ENCODE results near the gene ATAD1.
"Not testable (repeated sequence)": the region's sequence is repeated elsewhere in the genome, so short reads cannot be mapped to it uniquely, and the experiment has no call there.

Gene ATAD1, protein sequence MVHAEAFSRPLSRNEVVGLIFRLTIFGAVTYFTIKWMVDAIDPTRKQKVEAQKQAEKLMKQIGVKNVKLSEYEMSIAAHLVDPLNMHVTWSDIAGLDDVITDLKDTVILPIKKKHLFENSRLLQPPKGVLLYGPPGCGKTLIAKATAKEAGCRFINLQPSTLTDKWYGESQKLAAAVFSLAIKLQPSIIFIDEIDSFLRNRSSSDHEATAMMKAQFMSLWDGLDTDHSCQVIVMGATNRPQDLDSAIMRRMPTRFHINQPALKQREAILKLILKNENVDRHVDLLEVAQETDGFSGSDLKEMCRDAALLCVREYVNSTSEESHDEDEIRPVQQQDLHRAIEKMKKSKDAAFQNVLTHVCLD

DNA sequence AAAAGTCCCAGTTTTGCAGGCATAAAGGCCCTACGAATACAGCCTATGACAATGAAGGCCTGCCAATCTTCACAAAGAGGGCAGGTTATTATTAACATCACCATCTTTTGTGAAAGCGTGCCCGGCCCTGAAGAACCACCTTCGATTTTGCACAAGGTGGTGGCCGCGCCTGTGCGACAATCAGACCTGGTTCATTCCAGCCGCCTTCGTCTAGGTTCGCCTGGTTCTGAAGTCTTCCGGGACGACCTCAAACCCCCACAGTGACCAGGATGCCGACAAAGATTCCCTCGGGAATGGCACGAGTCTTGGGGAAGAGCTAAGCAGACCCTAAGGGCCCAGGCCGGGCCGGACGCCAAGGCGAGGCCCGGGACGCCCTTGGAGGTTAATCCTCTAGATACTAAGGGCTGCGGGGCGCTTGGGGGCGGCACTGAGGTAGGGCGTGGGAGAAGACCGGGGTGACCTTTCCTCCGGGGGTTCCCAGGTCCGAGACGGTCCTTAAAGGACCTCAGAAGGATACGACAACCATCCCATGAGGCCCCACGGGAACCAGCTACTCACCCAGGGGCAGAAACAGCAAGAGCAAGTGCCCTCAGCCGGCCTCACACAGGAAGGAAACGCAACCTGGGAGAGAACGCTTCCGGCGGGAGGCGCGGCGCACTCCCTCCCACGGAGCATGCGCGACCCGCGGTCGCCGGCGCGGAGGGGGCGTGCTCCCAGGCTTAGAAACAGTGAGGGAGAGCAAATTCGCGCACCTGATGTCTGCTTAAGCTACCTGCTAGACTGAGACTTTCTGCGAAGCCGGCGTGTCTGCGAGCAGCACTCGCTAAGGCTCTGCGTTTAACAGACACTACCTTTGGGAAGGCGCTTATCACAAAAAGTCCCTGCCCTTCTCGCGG, at the start of gene ATAD1:
ATAD1 (minus strand) TSS at position 618 of the 896 bp plus-strand sequence. CDS start 3,627 bp downstream, outside the sequence.
- H3K27me3 Mint-ChIP-seq: no peaks in the 10 kb centered on the region
- H3K9me3 Mint-ChIP-seq: no peaks in the 10 kb centered on the region
- ATAC-seq: peak; percentile 92
- H3K4me1 Mint-ChIP-seq: peaks cover 34% of the 10 kb centered on the region
- peak within 1 kb of the TSS; percentile 92 to 97 for H3K27ac Mint-ChIP-seq
- H3K4me3 Mint-ChIP-seq: peak within 1 kb of the TSS; percentile 93 to 94
- DNase-seq: peak; percentile 87 to 90

DNA sequence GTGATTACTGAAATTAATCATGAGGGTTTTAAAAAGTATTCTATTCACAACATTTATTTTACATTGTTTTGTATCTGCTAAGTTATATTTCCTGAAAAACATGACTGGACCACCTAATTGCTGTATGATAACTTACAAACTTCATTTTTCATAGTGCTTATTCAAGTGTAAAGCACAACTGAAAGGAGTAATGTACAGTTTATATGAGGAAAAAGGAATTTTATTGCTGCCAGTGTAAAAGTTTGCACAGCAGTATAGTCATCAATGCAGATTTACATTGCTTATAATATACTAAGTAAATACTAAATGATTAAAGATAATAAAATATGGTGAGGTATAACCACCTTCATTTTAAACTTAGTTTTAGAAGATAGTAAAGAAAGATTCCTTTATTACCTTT, 49.4 kb upstream of the ATAD1 start:
- H3K27ac Mint-ChIP-seq: no peak overlapping the region
- peak overlapping the region; percentile 97 to 98 for H3K4me3 Mint-ChIP-seq
- DNase-seq (no peak), ATAC-seq (no peak)
- no peaks in the 10 kb centered on the region for H3K27me3 Mint-ChIP-seq
- no peaks in the 10 kb centered on the region for H3K9me3 Mint-ChIP-seq
- H3K4me1 Mint-ChIP-seq: peaks cover 30% of the 10 kb centered on the region

DNA sequence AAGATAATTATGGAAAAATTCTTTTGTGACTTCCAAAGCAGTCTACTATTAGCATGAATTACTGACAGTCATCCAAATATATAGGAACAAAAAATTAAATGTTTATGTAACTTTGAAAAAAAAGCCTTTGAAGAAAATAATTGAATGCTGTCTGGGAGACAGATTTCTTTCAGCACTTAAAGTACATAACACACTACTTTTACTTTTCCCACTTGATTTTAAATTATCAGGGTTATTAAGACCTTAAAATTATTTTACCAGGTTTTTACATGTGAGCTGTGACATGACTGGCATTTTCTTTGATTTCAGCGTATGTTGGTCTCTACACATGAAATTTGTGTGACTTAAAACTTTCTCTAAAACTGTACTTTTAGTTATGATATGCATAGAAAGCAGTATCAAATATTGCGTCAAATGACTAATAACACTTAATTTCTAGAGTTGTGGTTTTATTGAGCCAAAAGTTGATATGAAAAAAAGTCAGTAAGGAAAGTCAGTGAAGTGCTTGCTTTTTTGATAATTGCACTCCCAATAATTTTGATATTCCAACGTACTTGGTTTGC, 48.5 kb upstream of the ATAD1 start:
- H3K27me3 Mint-ChIP-seq: no peaks in the 10 kb centered on the region
- peak overlapping the region in 1 of 2 donors; percentile 35 for H3K27ac Mint-ChIP-seq
- ATAC-seq: no peak

DNA sequence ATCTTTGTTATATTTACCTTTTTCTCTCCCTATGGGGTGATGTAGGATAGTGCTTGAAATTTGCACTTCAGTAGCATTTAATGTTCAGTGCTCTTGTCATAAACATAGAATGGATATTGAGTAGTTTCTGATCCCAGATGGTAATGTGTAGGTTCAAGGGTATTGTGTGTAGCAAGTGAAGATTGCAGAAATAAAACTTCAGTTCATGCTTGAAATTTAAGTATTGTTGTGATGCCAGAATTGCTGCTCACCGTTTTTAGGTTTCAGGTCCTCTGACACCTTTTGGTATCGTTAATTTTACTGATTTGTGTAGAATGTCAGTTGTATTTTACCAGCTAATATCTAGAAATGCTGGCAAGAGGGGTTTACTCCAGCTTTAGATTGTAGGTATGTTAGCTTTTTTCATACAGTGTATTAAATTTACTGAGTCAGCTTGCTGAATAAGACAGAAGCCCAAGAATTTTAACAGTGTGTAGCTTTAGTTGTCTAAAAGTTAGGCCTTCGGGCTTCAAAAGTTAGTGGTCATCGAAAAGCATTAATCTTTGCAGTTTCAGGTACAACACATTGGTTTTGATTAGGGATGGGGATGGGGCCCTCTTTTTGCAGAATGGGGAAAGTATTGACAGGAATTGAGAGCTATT, 47.3 kb upstream of the ATAD1 start:
- peak overlapping the region; percentile 90 to 98 for H3K27ac Mint-ChIP-seq
- DNase-seq (no peak), ATAC-seq (no peak)
- no peaks in the 10 kb centered on the region for H3K27me3 Mint-ChIP-seq
- peaks cover 33% of the 10 kb centered on the region for H3K4me1 Mint-ChIP-seq
- H3K4me3 Mint-ChIP-seq: peak overlapping the region; percentile 97 to 98
- no peaks in the 10 kb centered on the region for H3K9me3 Mint-ChIP-seq

More for the DNA sequence above, 48.5 kb upstream of the ATAD1 start:
- Mint-ChIP-seq H3K9me3 (no peaks in the 10 kb centered on the region), H3K4me3 (peak overlapping the region; percentile 97 to 98), H3K4me1 (peaks cover 32% of the 10 kb centered on the region)
- no peak for DNase-seq

DNA sequence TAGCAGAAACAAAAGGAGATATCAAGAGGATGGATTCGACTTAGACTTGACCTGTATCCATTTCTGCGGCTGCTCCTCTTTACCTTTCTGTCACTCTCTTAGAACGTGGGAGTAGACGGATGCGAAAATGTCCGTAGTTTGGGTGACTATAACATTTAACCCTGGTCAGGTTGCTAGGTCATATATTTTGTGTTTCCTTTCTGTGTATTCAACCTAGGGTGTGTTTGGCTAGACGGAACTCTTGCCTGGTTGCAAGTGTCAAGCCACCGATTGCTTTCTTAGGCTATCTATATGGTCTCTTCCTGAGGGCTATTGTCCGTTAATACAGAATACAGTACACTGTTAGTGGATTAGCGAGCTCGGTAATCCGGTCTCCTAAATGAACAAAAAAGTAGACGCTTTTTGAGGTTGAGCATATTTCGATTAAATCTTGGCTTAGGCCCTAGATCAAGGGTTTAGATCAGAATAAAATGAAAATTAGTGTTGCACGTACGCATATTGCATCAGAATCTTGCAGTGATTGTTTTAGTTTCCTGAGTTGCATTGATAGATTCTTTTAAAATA, 46.6 kb upstream of the ATAD1 start:
- H3K27me3 Mint-ChIP-seq: no peaks in the 10 kb centered on the region
- DNase-seq (no peak), ATAC-seq (no peak)
- H3K9me3 Mint-ChIP-seq: no peaks in the 10 kb centered on the region
- peak overlapping the region; percentile 90 to 98 for H3K27ac Mint-ChIP-seq
- peaks cover 36% of the 10 kb centered on the region for H3K4me1 Mint-ChIP-seq
- H3K4me3 Mint-ChIP-seq: peak overlapping the region; percentile 97 to 98

DNA sequence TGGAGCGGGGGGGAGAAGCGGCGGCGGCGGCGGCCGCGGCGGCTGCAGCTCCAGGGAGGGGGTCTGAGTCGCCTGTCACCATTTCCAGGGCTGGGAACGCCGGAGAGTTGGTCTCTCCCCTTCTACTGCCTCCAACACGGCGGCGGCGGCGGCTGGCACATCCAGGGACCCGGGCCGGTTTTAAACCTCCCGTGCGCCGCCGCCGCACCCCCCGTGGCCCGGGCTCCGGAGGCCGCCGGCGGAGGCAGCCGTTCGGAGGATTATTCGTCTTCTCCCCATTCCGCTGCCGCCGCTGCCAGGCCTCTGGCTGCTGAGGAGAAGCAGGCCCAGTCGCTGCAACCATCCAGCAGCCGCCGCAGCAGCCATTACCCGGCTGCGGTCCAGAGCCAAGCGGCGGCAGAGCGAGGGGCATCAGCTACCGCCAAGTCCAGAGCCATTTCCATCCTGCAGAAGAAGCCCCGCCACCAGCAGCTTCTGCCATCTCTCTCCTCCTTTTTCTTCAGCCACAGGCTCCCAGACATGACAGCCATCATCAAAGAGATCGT, 46.0 kb upstream of the ATAD1 start:
- DNase-seq (peak; percentile 51 to 52), ATAC-seq (peak; percentile 4)
- H3K9me3 Mint-ChIP-seq, H3K27me3 Mint-ChIP-seq: not testable (repeated sequence)
- Mint-ChIP-seq H3K4me1 (peaks cover 32% of the 10 kb centered on the region), H3K27ac (peak overlapping the region; percentile 90 to 98), H3K4me3 (peak overlapping the region; percentile 97 to 98)

DNA sequence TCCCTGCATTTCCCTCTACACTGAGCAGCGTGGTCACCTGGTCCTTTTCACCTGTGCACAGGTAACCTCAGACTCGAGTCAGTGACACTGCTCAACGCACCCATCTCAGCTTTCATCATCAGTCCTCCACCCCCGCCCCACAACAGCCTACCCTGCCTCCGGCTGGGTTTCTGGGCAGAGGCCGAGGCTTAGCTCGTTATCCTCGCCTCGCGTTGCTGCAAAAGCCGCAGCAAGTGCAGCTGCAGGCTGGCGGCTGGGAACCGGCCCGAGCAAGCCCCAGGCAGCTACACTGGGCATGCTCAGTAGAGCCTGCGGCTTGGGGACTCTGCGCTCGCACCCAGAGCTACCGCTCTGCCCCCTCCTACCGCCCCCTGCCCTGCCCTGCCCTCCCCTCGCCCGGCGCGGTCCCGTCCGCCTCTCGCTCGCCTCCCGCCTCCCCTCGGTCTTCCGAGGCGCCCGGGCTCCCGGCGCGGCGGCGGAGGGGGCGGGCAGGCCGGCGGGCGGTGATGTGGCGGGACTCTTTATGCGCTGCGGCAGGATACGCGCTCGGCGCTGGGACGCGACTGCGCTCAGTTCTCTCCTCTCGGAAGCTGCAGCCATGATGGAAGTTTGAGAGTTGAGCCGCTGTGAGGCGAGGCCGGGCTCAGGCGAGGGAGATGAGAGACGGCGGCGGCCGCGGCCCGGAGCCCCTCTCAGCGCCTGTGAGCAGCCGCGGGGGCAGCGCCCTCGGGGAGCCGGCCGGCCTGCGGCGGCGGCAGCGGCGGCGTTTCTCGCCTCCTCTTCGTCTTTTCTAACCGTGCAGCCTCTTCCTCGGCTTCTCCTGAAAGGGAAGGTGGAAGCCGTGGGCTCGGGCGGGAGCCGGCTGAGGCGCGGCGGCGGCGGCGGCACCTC, 45.3 kb upstream of the ATAD1 start, which contains the start of the genes KLLN and PTEN:
KLLN (minus strand) TSS at position 481 of the 891 bp plus-strand sequence. CDS start 1,046 bp downstream, outside the sequence.
PTEN (plus strand) TSS at position 573 of the 891 bp plus-strand sequence. CDS start 845 bp downstream, outside the sequence.
- H3K9me3 Mint-ChIP-seq: no peaks in the 10 kb centered on the region
- ATAC-seq: peak; percentile 74
- peak within 1 kb of the TSS; percentile 96 to 98 for H3K27ac Mint-ChIP-seq
- peak within 1 kb of the TSS; percentile 97 to 98 for H3K4me3 Mint-ChIP-seq
- H3K27me3 Mint-ChIP-seq: no peaks in the 10 kb centered on the region
- peak; percentile 87 to 88 for DNase-seq
- peaks cover 25% of the 10 kb centered on the region for H3K4me1 Mint-ChIP-seq

DNA sequence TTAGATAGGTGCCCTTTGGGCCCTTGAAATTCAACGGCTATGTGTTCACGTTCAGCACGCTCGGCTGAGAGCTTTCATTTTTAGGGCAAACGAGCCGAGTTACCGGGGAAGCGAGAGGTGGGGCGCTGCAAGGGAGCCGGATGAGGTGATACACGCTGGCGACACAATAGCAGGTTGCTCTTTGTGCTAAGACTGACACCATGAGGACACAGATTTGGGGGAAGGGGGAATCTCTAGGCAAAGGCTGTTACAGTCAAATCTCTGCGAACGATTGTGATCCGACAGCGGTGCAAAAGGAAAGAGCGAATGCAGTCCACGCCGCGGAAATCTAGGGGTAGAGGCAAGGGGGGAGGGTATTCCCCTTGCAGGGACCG, 44.6 kb upstream of the ATAD1 start:
- DNase-seq (no peak), ATAC-seq (peak; percentile 56)
- H3K4me1 Mint-ChIP-seq: peaks cover 24% of the 10 kb centered on the region
- peak overlapping the region; percentile 92 to 96 for H3K27ac Mint-ChIP-seq
- peak overlapping the region; percentile 97 to 98 for H3K4me3 Mint-ChIP-seq
- H3K9me3 Mint-ChIP-seq: no peaks in the 10 kb centered on the region
- H3K27me3 Mint-ChIP-seq: no peaks in the 10 kb centered on the region

DNA sequence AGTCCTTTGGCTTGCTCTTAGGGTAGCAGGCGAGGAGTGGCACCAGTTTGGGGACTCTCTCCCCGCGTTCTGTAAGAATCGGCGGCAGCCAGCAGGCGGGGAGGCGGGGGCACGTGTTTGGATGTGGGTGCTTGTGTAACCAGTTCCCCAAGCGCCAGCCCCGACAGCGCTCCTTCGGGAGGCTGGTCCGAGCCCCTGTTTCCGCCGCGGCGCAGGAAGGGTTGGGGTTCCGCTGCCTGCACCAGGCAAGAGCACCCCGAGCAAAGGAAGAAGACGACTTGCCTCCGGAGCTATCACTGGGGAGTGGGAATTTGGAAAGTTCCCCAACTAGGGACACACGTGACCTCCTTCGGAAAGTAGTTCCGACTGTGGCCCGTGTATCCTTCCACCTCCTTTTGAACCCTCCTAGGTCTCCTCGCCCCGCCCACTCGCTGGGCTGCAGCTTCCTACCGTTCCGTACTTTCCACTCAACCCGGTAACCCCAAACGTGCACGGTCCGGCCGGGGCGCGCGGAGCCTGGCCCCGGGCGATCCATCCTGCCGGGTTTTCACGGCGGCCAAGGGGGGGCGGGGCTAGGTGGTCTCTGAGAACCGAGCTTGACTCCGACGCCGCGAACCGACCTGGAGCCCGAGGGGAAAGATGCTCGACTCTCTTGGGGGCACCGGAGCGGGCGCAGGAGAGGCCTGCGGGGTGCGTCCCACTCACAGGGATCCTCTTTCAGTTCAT, 44.1 kb upstream of the ATAD1 start:
- peak overlapping the region; percentile 97 to 98 for H3K4me3 Mint-ChIP-seq
- H3K27me3 Mint-ChIP-seq: no peaks in the 10 kb centered on the region
- ATAC-seq (peak; percentile 71), DNase-seq (peak; percentile 95)
- H3K27ac Mint-ChIP-seq: peak overlapping the region; percentile 92 to 96
- peaks cover 24% of the 10 kb centered on the region for H3K4me1 Mint-ChIP-seq
- no peaks in the 10 kb centered on the region for H3K9me3 Mint-ChIP-seq

DNA sequence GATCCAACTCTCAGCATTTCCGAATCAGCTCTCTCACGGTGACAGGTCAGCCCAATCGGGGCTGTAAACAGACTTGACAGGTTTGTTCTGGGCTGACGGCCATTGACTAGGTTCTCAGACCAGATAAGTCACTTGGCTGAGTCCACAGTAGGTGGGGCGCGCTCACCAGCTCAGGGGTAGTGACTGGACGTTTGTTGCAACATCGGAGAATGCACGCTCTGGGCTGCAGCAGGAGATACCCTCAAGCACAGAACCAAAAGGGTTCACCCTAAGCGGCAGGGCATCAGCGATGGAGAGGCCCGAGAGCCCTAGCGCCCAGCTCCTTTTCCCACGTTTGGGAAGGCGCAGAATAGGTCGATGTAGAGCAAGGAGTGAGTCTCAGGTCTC, 43.5 kb upstream of the ATAD1 start:
- peaks cover 20% of the 10 kb centered on the region for H3K4me1 Mint-ChIP-seq
- H3K27ac Mint-ChIP-seq: peak overlapping the region in 1 of 2 donors; percentile 92
- no peaks in the 10 kb centered on the region for H3K9me3 Mint-ChIP-seq
- H3K4me3 Mint-ChIP-seq: peak overlapping the region; percentile 97 to 98
- H3K27me3 Mint-ChIP-seq: no peaks in the 10 kb centered on the region
- ATAC-seq: peak; percentile 1
- DNase-seq: no peak

DNA sequence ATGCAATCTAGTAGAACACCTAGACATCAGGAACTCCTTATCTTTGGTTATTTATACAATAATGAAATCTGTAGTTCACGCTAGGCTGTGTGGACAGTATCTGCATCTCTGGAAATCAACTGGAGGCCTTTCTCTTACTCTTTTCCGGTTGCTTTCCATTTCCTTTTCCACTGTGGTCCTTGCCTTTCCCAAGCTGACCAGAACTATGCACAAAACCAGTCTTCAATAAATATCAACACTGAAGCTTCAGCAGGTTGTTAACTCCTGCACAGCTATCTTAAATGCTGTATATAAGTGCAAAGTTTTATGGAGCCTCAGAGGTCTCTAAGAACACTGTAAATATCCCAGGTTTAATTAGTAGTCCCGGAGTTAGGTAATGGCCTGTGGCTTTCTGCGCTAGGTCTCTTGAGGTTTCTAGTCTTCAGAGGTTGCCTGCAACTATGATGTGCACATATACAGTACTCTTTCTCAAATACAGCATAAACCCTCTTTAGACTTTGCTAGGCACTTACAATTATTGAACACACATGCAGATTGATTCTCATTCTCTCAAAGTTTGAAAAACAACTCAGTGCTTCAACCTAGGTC, 42.9 kb upstream of the ATAD1 start:
- peak overlapping the region; percentile 97 to 98 for H3K4me3 Mint-ChIP-seq
- no peak overlapping the region for H3K27ac Mint-ChIP-seq
- no peaks in the 10 kb centered on the region for H3K9me3 Mint-ChIP-seq
- ATAC-seq: no peak
- DNase-seq: no peak
- H3K27me3 Mint-ChIP-seq: no peaks in the 10 kb centered on the region
- peaks cover 19% of the 10 kb centered on the region for H3K4me1 Mint-ChIP-seq

DNA sequence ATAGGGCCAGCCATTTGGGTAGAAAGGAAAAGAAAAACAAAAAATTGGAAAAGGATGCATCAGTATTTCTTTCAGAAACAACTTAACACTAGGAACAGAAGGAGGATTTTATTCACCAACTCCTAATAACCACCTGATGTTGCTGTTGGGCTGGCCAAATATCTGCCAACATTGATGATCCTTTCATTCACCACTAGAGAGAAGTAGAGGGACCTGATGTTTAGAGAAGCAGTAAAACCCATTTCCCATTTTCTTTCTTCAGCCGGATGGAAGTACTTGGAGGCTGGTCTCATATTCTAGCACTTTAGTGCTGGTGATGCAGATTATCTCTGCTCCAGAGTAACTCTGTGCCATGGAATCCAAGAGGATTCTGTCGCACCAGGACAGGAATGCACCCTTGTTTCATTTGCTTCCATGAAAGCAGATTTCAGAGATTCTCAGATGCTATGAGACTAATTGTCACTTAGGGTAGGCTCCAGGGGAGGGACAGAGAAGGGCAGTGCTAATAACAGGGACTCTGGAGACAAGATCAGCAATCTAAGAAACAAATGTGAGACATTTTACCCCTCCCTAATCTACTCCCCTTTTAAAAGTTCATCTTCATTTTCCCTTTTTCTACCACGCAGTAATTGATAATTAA, 42.2 kb upstream of the ATAD1 start:
- Mint-ChIP-seq H3K27me3 (no peaks in the 10 kb centered on the region), H3K9me3 (no peaks in the 10 kb centered on the region), H3K4me3 (no peak overlapping the region), H3K4me1 (peaks cover 19% of the 10 kb centered on the region), H3K27ac (no peak overlapping the region)
- DNase-seq: peak in 1 of 2 donors; percentile 19
- no peak for ATAC-seq

Data from stimulated activated naive CD8-positive, alpha-beta T cell treated with anti-CD3 and anti-CD28 coated beads, Interleukin-15, amount 100 ng/mL, for 72 hours (primary cell).